Stimulated activated CD4-positive, alpha-beta T cell treated with anti-CD3 and anti-CD28 coated beads, Interleukin-12 subunit alpha, Interleukin-12 subunit beta, amount 100 ng/mL, for 48 hours (primary cell): Measurements from ENCODE around the gene IRX6.
A peak's percentile ranks its signal among the peaks of the same experiment; 100 is the strongest.

Source experiments
- DNase-seq, 3 donors: peaks; one replicate each; pipeline ENCODE4 v3.0.0-alpha.2; 2020; ENCODE audit warnings: low read depth in 2 of 3, low spot score in 1 of 3

The IRX6 gene

DNA sequence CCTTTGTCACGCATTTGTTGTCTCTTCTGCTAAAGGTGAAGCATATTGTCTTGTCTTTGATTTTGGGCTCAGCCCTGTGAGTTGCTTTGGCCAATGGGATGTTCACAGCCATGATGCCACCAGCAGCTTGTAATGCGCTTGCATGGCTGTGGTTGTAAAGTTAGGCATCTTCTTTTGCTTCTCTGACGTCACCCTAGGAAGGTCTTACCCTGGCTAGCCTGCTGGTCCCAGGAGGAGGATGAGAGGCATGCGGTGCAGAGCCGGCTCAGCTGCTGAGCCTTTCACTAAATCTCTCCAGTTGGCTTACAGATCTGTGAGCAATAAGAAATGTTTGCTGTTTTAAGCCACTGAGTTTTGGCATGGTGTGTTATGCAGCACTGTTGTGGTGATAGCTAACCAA, 40.8 kb downstream of the IRX6 start:
- no peak for DNase-seq

DNA sequence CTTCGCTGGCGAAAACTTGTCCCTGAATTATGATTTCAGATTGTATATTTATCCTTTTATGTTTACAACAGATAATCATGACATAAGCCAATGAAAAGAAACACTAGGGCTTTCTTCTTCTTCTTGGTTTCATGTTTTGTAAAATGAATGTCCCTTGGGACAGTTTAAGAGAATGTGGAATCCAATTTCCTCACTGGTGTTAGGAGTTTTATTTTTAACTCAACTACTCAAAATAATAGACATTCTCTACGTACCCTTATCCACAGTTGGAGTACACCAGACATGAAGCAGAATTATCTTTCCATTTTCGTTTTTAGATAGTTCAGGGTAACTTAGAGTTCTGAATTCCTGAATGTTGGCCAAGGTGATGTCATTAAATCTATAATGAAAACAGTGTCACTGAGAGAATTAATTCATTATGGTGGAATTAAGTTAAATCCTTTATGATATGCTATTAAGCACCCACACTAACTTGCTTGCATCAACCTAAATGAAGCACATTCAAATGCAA, 43.4 kb downstream of the IRX6 start:
- DNase-seq, result no peak

DNA sequence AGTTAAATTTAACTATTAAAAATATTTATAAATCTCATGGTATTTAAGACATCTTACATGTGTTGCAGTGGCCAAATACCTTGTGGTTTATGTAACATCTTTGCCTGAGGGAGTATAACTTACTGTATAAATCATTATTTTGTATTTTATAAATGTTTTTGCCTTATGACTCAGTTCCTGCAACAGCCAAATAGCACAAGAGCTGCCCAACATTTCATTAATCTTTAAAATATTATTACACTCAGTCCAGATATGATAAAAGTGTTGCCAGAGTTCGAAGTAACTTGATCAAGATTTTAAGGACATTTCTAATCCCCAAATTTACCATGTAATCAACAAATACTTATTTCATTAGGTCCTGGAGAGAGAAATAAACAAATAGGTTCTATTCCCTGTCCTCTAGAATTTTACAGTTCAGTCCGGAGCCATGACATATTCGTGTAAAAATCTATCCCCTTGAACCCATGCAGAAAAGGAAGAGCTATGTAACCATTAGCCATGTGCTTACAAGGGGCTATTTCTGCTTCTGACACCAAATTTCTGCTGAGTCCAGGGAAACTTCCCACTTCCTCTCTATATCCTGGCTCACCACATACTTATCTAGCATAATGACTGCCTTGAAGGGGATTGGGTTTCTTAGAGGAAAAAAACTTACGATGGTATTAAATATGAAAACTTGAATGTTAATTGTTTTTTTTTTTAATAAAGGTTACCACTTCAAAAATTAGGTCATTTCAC, 44.0 kb downstream of the IRX6 start:
- DNase-seq, result no peak

DNA sequence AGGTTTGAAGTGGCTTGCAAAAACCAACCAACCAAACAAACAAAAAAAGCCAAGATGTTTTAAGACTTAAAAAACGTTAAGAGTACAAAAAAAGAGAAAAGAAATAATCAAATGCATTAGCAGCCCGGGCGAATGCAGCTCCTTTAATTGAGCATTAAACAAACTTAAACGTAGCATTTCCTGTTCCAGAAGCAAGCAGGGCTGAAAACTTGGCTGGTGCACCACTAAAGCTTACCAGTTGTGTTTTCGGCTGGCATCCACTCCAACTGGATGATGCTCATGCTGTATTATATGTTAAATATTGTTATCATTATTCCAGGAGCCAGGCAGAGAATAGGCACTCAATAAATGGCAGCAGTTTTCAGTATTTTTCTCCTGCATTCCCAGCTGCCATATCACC, 45.1 kb downstream of the IRX6 start:
- no peak for DNase-seq

DNA sequence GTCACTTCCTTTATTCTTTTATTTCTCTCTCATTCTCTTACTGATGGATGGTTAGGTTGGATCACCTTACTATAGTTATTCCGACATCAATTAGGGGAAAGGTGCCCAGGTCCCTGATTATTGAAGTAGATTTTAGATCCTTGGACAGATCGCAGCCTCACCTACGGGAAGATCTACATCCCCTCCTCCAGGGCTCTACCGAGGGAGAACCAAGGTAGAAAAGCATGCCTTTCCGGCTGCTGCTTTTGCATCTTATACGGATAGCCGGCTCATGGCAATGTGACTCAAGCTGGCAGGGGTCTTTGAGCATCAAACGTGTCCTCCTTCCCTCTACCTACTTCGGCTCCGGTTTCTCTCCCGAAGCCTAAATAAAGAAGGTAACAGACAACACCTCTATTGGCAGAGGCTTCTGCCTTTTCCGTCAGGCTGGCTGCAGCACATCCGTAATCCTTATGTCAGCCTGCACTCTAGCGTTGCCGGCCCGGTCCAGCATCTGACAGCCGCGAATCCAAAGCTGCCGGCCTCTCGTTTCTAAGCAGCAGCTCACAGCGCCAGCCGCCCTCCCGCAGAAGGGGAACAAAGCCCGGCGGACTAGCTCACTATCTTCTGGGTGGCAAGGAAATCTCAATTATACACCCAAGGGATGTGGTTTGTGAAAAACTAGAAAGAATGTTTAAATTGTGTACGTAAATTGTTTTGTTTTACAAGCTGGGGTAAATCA, 46.9 kb downstream of the IRX6 start:
- DNase-seq, result peak in 1 of 3 donors; percentile 2

DNA sequence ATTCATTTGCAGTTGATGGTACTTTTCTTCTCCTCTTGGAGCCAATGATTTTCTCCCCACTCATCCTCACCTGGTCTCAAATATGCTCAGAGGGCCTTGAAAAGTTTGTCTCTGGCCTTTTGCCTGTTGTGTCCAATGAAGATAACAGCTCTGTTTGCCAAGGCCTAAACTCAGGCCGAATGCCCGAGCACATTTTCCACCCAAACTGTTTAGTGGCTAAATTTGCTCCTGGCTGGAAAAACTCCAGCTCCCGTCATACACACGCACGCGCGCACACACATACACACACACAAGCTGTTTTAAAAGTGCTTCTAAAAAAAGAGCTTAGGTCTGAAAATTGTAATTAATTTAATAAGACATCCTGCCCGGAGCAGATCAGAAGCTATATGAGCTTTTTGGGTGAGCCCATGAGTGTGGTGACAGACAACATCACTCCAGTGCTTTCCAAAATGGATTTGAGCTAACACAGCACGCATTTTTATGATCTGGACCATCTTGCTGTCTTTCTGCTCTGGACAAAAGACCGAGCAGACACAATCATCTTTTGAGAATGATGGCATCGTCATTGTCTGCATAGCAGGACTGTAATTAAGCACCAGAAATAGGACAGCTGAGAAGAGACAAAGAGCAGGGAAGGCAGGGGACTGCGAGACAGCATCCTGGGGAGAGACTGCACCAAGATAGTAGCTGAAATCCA, 48.9 kb downstream of the IRX6 start:
- no peak for DNase-seq

DNA sequence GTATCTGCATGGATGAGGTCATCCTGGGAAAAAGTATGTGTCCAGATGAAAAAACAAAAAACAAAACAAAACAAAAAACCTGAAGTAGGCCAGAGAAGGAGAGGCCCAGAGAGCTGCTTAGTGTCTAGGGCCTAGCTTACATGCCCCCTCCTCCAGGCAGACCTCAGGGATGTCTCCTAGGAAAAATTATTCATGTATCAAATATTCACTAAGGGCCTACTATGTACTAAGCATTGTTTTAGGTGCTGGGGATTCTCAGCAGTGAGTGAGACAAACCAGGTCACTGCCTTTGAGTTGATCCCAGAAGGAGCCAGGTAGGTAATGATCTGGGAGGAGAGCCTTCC, 49.5 kb downstream of the IRX6 start:
- no peak for DNase-seq

DNA sequence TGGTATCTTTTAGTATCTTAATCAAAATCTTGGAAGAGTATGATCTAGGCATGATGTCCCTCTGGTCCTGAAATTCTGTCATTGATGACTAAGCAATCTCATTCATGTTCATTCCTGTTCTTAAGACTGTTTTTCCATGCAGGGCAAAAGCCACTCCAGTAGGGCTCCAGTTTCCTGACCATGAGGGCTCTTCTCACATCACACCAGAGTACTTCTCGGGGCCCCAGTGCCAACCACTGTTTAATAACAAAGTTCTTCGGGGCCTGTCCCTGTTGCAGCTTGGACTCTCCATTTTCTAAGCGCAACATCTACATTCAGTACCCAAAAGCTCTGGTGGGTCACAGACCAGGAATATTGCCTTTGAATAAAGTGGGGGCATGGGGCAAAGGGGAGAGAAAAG, 52.0 kb downstream of the IRX6 start:
- no peak for DNase-seq

DNA sequence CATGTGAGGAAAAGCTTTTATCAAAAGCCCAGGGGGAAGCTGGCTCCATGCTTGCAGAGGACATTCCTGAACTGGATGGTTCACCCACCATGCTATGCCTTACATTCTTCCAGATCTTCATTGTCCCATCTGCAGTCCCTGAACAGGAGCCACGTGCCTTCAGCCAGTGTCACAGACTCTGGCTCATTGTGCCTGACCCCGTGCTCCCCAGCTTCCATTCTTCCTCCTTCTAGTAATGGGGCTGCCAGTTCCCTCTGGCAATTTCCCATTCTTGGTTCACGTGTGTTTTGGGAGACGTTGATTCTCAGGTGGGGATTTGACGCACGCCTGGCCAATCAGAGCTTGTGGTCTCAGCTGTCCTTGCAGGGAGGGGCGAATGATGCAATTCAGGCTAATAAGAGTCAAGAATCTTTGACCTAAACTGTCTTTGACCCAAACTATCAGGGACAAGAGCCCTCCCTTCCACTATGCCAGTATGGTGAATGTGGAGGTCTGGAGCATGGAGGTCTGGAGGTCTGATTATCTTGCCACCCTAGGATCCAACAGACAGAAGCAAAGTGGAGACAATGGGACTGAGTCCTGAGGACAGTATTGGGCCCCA, 52.7 kb downstream of the IRX6 start:
- no peak for DNase-seq

DNA sequence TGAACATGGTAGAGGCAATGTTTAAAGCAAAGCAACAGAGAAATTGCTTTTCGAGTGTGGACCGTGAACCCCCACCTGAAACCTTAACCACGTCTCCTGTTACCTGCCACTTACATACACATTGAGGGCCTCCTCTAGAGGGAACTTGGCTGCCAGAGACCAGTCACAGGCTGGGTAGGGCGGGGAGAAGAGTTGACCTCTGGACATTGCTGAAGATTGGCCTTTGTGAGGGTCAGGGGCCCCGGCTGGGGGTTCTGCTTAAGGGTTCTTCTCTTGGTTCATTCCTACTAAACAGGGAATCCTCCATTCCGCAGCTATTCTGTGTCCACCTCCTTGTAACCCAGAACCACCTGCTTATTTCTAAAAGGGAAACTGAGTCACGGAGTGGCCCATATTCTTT, 53.8 kb downstream of the IRX6 start:
- no peak for DNase-seq

DNA sequence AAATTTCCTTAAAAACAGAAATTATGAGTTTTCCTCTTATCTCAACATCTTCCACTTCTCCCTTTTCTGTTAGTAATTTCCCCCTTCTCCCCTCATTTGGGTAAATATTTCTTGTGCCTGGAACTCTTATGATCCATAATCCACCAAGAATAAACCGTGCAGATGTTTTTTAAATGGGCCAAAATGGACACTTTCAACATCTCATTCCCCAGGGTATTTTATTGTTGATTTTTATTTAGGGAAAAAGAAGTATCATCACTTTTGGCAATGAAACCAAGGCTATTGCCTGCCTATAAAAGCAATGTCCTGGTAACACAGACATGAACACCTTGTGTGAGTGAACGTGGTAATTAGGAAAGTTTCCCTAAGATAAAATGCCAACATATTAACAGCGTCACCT, 54.6 kb downstream of the IRX6 start:
- DNase-seq, result no peak

DNA sequence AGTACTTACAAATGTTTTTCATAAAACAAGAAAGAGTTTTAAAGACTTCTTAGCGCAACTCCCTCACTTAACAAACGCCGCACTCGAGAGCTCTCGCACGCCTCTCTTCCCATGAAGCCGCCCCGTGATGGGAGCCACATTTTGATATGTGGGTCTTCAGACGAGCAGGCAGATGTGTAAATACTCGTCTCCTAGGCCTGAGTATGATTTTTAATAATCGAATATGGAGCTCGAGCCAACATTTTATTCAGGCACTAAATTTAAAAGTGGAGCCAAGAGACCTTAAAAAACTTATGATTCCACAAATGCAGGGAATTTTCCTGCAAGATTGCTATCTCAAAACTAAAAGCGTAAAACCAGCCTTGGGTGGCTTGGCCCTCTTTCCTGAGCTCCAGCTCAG, 55.4 kb downstream of the IRX6 start:
- DNase-seq, result no peak

DNA sequence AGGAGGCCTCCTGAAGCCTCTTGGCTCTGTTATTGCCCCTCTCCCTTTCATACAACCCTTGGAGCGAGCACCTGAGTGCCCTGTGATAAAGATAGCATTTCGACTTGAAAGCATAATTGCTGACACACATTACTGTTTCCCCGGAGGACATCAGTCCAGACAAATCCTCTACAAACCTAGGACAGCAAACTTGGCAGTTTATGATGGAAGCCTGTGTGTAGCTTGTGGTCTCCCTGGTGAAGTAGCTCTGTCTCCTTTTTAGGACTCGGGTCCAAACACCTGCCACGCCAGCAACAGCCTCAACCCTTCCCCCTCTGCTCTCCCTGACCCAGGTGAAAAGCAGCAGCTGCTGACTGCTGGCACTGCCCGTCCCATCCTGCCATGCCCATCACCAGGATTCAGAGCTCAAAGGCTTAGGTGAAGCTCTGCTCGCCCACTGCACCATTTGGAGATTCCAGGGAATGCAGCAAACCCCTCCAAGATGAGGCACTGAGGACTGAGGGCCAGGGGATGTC, 55.9 kb downstream of the IRX6 start:
- no peak for DNase-seq
